Calu3 (cell line): ENCODE results near the gene ZNF335. TPM values are rescaled to one million over a fixed set of nuclear protein-coding genes. Genes with fewer than 3 reads are reported as not detected.

Experiments
- BruUV-seq: library from RNA; stranded (reverse); fragments of 400-500 nt; replicated peaks from 2 replicates; lab custom pipeline; 2021; lab: Mats Ljungman, UMichigan
- CTCF ChIA-PET: fragments of 300-600 bp; sonication (Branson Sonifier 250); formaldehyde crosslinking; loops from one replicate; lab custom pipeline; 2022; ENCODE audit warnings: antibody characterized with exemption; lab: Charles Lee
- DNase-seq: peaks from one replicate; pipeline ENCODE4 v3.0.0; 2022
- H3K27ac Mint-ChIP-seq: one replicate; pipeline ENCODE4 v1.8.0; 2022; ENCODE audit warnings: mixed read lengths; ENCODE audit not compliant: unreplicated experiment
- H3K27me3 Mint-ChIP-seq: one replicate; pipeline ENCODE4 v1.8.0; 2022; ENCODE audit warnings: mixed read lengths; ENCODE audit not compliant: unreplicated experiment
- H3K36me3 Mint-ChIP-seq: one replicate; pipeline ENCODE4 v1.8.0; 2022; ENCODE audit warnings: mild to moderate bottlenecking, moderate library complexity, mixed read lengths; ENCODE audit not compliant: insufficient read depth, unreplicated experiment
- H3K4me1 Mint-ChIP-seq: one replicate; pipeline ENCODE4 v1.8.0; 2022; ENCODE audit warnings: mild to moderate bottlenecking, low read depth, mixed read lengths; ENCODE audit not compliant: unreplicated experiment
- H3K4me3 Mint-ChIP-seq: one replicate; pipeline ENCODE4 v1.8.0; 2022; ENCODE audit warnings: mild to moderate bottlenecking, low read depth, moderate library complexity, mixed read lengths; ENCODE audit not compliant: unreplicated experiment
- H3K9me3 Mint-ChIP-seq: one replicate; pipeline ENCODE4 v1.8.0; 2022; ENCODE audit warnings: low read depth, mixed read lengths; ENCODE audit not compliant: unreplicated experiment
- CTCF ChIP-seq: fragments of 200-600 bp; IDR thresholded peaks from one replicate; pipeline ENCODE4 v1.8.0; 2022; ENCODE audit warnings: antibody characterized with exemption; ENCODE audit not compliant: unreplicated experiment
- intact Hi-C: fragments of 100-400 bp; cut with micrococcal nuclease; formaldehyde crosslinking; loops from one replicate; pipeline ENCODE4 v1.10.0; 2022; ENCODE audit not compliant: unreplicated experiment
- total RNA-seq: library from RNA; stranded (reverse); gene quantifications from 2 replicates; pipeline ENCODE4 v1.2.3, GENCODE V29; 2022

Gene ZNF335
- total RNA-seq, 1 experiment from 2014 or later: 31.9 TPM

GRCh38 chr20:46004187-46004586 is 32.2 kb upstream of the ZNF335 start:
- H3K36me3 Mint-ChIP-seq: no peaks in the 10 kb centered on the region
- no TSS peak for BruUV-seq
- H3K9me3 Mint-ChIP-seq: no peaks in the 10 kb centered on the region
- no peaks in the 10 kb centered on the region for H3K4me1 Mint-ChIP-seq
- no peak overlapping the region for H3K27ac Mint-ChIP-seq
- intact Hi-C loops: no loop called here
- no peak overlapping the region for H3K4me3 Mint-ChIP-seq
- CTCF ChIA-PET: interaction anchor here (1.6 kb wide), 1 partner anchor 10 kb away, joined by 7 read pairs; no protein-coding TSS in a partner anchor
- peaks cover 80% of the 10 kb centered on the region for H3K27me3 Mint-ChIP-seq
- no peak for TF ChIP-seq CTCF
- no peak for DNase-seq

- H3K36me3 Mint-ChIP-seq: no peaks in the 10 kb centered on the region
- TF ChIP-seq CTCF: no peak
- no peak overlapping the region for H3K4me3 Mint-ChIP-seq
- CTCF ChIA-PET: no interaction called here
- H3K4me1 Mint-ChIP-seq: no peaks in the 10 kb centered on the region
- H3K27ac Mint-ChIP-seq: no peak overlapping the region
- DNase-seq: no peak
- intact Hi-C loops: no loop called here
- H3K9me3 Mint-ChIP-seq: no peaks in the 10 kb centered on the region
- no TSS peak for BruUV-seq
- H3K27me3 Mint-ChIP-seq: peaks cover 83% of the 10 kb centered on the region
These were observed 30.0 kb upstream of the ZNF335 start for GRCh38 chr20:46002008-46002407.

GRCh38 chr20:46001498-46001897 is 29.5 kb upstream of the ZNF335 start:
- BruUV-seq: no TSS peak
- Mint-ChIP-seq H3K27ac (no peak overlapping the region), H3K4me3 (no peak overlapping the region), H3K27me3 (peaks cover 79% of the 10 kb centered on the region), H3K9me3 (no peaks in the 10 kb centered on the region), H3K36me3 (no peaks in the 10 kb centered on the region), H3K4me1 (no peaks in the 10 kb centered on the region)
- CTCF ChIA-PET: interaction anchor here (0.6 to 0.9 kb wide), 3 partner anchors 13 to 70 kb away, joined by 3 to 4 read pairs (median 3); no protein-coding TSS in a partner anchor
- TF ChIP-seq CTCF: no peak
- intact Hi-C loops: no loop called here
- DNase-seq: no peak

GRCh38 chr20:46000262-46000996 is 28.4 kb upstream of the ZNF335 start:
- CTCF ChIA-PET: interaction anchor here (0.6 to 0.9 kb wide), 2 partner anchors 13 to 107 kb away, joined by 3 read pairs; no protein-coding TSS in a partner anchor
- Mint-ChIP-seq H3K36me3 (no peaks in the 10 kb centered on the region), H3K9me3 (no peaks in the 10 kb centered on the region), H3K4me1 (peaks cover 8% of the 10 kb centered on the region), H3K4me3 (no peak overlapping the region), H3K27me3 (peaks cover 68% of the 10 kb centered on the region), H3K27ac (no peak overlapping the region)
- intact Hi-C loops: no loop called here
- BruUV-seq: no TSS peak
- TF ChIP-seq CTCF: no peak
- no peak for DNase-seq
